ENCODE data around the gene AWAT1. TPM values are rescaled to one million over a fixed set of nuclear protein-coding genes. Genes with fewer than 3 reads are reported as not detected.

Gene AWAT1
- total RNA-seq, 1 experiment from 2014 or later = not detected

- ATAC-seq (no peak), DNase-seq (ENCODE audit: low read depth, low spot score) (no peak)
- no peak overlapping the region for H3K4me3 ChIP-seq (ENCODE audit: low read depth in 2 of 2, low read length in 2 of 2)
- H3K27ac ChIP-seq (ENCODE audit: low read length) = no peak overlapping the region
- no TSS peak for BruUV-seq (replicated peaks)
- POLR2A ChIA-PET = interaction anchor here (0.7 kb wide), 1 partner anchor 798 kb away, joined by 4 read pairs; no protein-coding TSS in a partner anchor
- CTCF ChIA-PET = no interaction called here
- in situ Hi-C loops (cut with HindIII; ENCODE audit: low pct_unique_long_range_greater_than_20kb, low sequenced_read_pairs) = no loop called here
- TF ChIP-seq TCF7L2 (IDR thresholded peaks at IDR 0.05; ENCODE audit: low read depth, low read length) = no peak
- no peak for TF ChIP-seq POLR2AphosphoS5 (IDR thresholded peaks at IDR 0.05; ENCODE audit: low read depth, low read length)
- TF ChIP-seq, protein P1, sequence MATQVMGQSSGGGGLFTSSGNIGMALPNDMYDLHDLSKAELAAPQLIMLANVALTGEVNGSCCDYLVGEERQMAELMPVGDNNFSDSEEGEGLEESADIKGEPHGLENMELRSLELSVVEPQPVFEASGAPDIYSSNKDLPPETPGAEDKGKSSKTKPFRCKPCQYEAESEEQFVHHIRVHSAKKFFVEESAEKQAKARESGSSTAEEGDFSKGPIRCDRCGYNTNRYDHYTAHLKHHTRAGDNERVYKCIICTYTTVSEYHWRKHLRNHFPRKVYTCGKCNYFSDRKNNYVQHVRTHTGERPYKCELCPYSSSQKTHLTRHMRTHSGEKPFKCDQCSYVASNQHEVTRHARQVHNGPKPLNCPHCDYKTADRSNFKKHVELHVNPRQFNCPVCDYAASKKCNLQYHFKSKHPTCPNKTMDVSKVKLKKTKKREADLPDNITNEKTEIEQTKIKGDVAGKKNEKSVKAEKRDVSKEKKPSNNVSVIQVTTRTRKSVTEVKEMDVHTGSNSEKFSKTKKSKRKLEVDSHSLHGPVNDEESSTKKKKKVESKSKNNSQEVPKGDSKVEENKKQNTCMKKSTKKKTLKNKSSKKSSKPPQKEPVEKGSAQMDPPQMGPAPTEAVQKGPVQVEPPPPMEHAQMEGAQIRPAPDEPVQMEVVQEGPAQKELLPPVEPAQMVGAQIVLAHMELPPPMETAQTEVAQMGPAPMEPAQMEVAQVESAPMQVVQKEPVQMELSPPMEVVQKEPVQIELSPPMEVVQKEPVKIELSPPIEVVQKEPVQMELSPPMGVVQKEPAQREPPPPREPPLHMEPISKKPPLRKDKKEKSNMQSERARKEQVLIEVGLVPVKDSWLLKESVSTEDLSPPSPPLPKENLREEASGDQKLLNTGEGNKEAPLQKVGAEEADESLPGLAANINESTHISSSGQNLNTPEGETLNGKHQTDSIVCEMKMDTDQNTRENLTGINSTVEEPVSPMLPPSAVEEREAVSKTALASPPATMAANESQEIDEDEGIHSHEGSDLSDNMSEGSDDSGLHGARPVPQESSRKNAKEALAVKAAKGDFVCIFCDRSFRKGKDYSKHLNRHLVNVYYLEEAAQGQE (IDR thresholded peaks at IDR 0.05; ENCODE audit: insufficient read depth in 1 of 2, low read depth in 2 of 2, low read length in 1 of 2) = no peak
- TF ChIP-seq, protein P2, sequence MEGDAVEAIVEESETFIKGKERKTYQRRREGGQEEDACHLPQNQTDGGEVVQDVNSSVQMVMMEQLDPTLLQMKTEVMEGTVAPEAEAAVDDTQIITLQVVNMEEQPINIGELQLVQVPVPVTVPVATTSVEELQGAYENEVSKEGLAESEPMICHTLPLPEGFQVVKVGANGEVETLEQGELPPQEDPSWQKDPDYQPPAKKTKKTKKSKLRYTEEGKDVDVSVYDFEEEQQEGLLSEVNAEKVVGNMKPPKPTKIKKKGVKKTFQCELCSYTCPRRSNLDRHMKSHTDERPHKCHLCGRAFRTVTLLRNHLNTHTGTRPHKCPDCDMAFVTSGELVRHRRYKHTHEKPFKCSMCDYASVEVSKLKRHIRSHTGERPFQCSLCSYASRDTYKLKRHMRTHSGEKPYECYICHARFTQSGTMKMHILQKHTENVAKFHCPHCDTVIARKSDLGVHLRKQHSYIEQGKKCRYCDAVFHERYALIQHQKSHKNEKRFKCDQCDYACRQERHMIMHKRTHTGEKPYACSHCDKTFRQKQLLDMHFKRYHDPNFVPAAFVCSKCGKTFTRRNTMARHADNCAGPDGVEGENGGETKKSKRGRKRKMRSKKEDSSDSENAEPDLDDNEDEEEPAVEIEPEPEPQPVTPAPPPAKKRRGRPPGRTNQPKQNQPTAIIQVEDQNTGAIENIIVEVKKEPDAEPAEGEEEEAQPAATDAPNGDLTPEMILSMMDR (IDR thresholded peaks at IDR 0.05) = no peak
- no peak for TF ChIP-seq SIN3A (IDR thresholded peaks at IDR 0.05; ENCODE audit: borderline replicate concordance, insufficient read depth, low read depth, low read length)
- no peaks in the 10 kb centered on the region for H3K36me3 ChIP-seq (ENCODE audit: control insufficient read depth, insufficient read depth, low read length)
- H3K27me3 ChIP-seq (ENCODE audit: control insufficient read depth, insufficient read depth, low read length) = no peaks in the 10 kb centered on the region
- H3K4me1 ChIP-seq (ENCODE audit: control insufficient read depth, insufficient read depth, low read length) = no peaks in the 10 kb centered on the region
- H3K9me3 ChIP-seq (ENCODE audit: control insufficient read depth, insufficient read depth, low read depth, low read length) = no peaks in the 10 kb centered on the region
- intact Hi-C loops (cut with micrococcal nuclease; ENCODE audit: unreplicated experiment) = no loop called here
Measured at GRCh38 chrX:70226687-70227086, 7.8 kb upstream of the AWAT1 start.

GRCh38 chrX:70231666-70232065 lies 2.8 kb upstream of the AWAT1 start:
- H3K27me3 ChIP-seq (ENCODE audit: control insufficient read depth, insufficient read depth, low read length) = no peaks in the 10 kb centered on the region
- no peak for DNase-seq (ENCODE audit: low read depth, low spot score)
- POLR2A ChIA-PET = no interaction called here
- CTCF ChIA-PET = no interaction called here
- no TSS peak for BruUV-seq (replicated peaks)
- no peaks in the 10 kb centered on the region for H3K36me3 ChIP-seq (ENCODE audit: control insufficient read depth, insufficient read depth, low read length)
- in situ Hi-C loops (cut with HindIII; ENCODE audit: low pct_unique_long_range_greater_than_20kb, low sequenced_read_pairs) = no loop called here
- H3K9me3 ChIP-seq (ENCODE audit: control insufficient read depth, insufficient read depth, low read depth, low read length) = no peaks in the 10 kb centered on the region
- TF ChIP-seq, protein P2 (IDR thresholded peaks at IDR 0.05) = no peak
- TF ChIP-seq SIN3A (IDR thresholded peaks at IDR 0.05; ENCODE audit: borderline replicate concordance, insufficient read depth, low read depth, low read length) = no peak
- TF ChIP-seq POLR2AphosphoS5 (IDR thresholded peaks at IDR 0.05; ENCODE audit: low read depth, low read length) = no peak
- TF ChIP-seq TCF7L2 (IDR thresholded peaks at IDR 0.05; ENCODE audit: low read depth, low read length) = no peak
- TF ChIP-seq, protein P1 (IDR thresholded peaks at IDR 0.05; ENCODE audit: insufficient read depth in 1 of 2, low read depth in 2 of 2, low read length in 1 of 2) = no peak
- intact Hi-C loops (cut with micrococcal nuclease; ENCODE audit: unreplicated experiment) = no loop called here
- no peak overlapping the region for H3K4me3 ChIP-seq (ENCODE audit: low read depth in 2 of 2, low read length in 2 of 2)
- no peaks in the 10 kb centered on the region for H3K4me1 ChIP-seq (ENCODE audit: control insufficient read depth, insufficient read depth, low read length)
- H3K27ac ChIP-seq (ENCODE audit: low read length) = no peak overlapping the region
- no peak for ATAC-seq
